WI38 (cell line): ENCODE data around the gene CFAP68.

Experiments used
- H3K4me3 ChIP-seq: 2 replicates; pipeline ENCODE4 v1.5.1; 2011; ENCODE audit warnings: low read depth, mild to moderate bottlenecking, control low read depth, low read length
- TF ChIP-seq, protein P1 (sequence below): IDR thresholded peaks from 2 replicates; pipeline ENCODE4 v1.5.1; 2012; ENCODE audit warnings: low read depth, mild to moderate bottlenecking, control low read depth, low read length

The CFAP68 gene

DNA sequence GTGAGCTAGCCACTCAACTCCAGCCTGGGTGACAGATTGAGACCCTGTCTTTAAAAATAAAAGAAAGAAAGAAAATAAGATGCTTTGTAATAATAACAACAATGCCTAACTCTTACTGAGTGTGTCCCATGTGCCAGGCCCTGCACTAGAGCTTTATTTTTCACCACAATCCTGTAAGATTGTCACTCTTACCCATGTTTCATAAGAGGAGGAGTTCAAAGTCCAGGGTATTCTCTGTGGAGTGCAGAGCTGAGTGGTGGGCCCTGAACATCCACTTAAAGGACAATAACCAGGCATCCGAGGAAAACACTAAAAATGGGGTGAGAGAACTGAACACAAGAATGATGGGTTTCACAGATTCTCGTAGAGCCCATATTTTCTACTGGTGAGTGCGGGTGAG is 38.4 kb downstream of the CFAP68 start:
- TF ChIP-seq, protein P1, sequence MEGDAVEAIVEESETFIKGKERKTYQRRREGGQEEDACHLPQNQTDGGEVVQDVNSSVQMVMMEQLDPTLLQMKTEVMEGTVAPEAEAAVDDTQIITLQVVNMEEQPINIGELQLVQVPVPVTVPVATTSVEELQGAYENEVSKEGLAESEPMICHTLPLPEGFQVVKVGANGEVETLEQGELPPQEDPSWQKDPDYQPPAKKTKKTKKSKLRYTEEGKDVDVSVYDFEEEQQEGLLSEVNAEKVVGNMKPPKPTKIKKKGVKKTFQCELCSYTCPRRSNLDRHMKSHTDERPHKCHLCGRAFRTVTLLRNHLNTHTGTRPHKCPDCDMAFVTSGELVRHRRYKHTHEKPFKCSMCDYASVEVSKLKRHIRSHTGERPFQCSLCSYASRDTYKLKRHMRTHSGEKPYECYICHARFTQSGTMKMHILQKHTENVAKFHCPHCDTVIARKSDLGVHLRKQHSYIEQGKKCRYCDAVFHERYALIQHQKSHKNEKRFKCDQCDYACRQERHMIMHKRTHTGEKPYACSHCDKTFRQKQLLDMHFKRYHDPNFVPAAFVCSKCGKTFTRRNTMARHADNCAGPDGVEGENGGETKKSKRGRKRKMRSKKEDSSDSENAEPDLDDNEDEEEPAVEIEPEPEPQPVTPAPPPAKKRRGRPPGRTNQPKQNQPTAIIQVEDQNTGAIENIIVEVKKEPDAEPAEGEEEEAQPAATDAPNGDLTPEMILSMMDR = no peak
- no peak overlapping the region for H3K4me3 ChIP-seq

DNA sequence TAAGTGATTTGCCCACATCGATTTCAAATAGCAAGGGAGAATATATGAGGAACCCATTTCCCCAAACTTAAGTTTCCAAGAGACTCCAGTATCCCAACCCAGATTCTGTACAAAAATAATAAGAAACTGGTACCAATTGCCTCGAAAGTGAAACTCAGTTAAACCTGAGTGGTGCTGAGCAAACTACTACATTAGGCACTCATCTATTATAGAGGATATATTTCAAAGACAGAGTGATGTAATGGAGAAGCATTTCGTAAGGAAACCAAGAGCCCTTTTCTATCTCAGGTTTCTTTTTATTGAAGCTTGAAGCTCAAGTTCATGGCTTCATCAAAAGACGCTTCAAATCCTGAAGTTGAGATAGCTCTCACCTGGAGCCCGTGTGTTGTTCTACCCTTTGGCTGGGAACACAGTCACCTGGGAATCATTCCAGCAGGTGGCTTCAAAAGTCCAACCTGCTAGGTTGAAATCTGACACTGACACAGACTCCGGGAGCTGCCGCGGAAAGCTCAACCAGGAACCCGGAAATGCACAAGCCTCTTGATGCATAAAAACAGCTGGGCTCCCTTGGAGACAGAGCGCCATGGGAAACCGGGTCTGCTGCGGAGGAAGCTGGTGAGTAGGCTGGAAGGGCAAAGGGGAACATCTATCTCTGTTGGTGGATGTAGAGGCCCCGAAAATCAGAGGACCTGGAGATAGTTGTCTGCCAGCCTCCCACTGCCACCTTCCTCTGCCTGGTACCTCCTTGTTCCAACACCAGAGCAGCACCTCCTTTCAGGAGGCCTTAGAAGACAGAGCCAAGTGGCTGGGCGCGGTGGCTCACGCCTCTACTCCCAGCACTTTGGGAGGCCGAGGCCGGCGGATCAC is 39.3 kb downstream of the CFAP68 start, which contains the start of gene C11orf52:
C11orf52 (plus strand) TSS at position 524 of the 867 bp plus-strand sequence; CDS start at position 584, 60 bp downstream.
- TF ChIP-seq, protein P1 = no peak

DNA sequence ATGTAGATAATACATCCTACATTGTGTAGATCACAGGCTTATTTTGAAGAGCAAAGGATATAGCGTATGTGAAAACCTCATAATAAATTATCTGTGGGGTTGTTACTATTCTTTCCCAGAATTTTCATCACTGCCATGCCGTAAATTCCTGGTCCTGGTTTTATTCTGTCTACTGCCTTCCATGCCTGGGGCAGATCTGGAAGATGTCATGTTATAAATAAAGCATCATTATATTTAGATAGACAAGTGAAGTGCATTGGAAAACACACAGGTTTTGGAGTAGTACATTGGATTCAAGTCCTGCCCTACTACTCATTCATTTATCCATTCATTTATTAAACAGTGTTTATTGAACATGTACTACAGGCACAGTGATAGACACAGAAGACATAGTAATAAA is 41.6 kb downstream of the CFAP68 start:
- no peak overlapping the region for H3K4me3 ChIP-seq
- TF ChIP-seq, protein P1 = no peak

More for the DNA sequence above, 39.3 kb downstream of the CFAP68 start, which contains the start of gene C11orf52:
- H3K4me3 ChIP-seq = no peak within 1 kb of the TSS

DNA sequence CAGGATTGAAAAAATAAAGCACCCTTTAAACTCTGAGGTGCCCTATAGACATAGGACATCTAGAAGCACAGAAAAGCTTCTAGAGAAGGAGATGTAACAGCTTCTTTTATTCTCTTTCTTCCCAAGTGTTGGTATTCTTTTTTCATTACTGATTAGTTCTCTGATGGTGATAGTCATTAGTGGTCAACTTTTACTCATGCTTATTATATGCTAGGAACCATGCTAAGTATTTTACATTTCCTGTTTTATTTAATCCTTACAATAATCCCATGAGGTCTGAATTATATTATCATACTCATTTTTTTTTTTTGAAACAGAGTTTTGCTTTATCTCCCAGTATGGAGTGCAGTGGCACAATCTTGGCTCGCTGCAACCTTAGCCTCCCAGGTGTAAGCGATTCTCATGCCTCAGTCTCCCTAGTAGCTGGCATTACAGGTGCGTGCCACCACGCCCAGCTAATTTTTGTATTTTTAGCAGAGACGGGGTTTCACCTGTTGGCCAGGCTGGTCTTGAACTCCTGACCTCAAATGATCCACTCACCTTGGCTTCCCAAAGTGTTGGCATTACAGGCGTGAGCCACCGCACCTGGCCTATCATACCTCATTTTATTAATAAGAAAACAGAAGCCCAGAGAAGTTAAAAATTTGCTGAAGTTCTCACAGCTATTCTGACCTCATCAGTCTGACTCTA is 42.3 kb downstream of the CFAP68 start:
- TF ChIP-seq, protein P1 = no peak
- H3K4me3 ChIP-seq = no peak overlapping the region

DNA sequence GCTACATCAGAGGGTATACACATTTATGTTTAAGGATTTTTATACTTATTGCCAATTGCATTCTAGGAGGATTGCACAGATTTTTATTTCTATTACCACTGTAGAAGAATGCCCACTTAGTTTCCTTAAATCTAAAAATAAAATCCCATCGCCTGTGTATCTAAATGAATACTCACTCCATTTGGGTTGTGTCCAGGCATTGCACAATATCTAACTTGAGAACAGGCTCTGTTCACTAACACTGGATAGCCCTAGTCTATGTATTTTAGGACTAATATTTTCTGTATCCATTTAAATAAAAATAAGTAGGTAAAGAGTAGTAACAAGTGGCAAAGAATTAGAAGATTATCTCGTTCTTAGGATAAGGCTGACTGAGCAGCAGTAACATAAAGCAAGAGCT is 43.5 kb downstream of the CFAP68 start:
- TF ChIP-seq, protein P1 = no peak
- no peak overlapping the region for H3K4me3 ChIP-seq

DNA sequence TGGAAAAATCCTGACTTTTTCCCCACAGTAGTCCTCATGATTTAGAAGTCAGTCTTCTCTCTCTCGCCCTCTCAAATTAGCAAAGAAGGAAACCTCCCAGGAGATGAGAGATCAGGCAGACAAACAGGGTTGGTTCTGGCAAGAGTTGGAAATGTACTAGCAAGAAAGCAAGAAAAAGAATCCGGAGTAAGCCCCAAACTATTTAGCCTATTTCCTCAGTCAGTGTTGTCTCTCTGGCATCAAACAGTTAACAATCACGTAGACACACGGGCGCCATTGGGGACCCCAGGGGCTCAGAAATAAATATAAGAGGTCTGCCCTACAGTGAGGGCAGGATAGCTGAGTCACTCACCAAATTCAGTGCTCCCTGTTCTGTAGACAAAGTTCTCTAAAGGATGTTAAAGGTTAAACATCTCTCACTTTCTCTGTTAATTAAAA is 44.0 kb downstream of the CFAP68 start:
- TF ChIP-seq, protein P1 = no peak
- peak overlapping the region; percentile 2; the same call in 1 of the 2 replicates for H3K4me3 ChIP-seq

DNA sequence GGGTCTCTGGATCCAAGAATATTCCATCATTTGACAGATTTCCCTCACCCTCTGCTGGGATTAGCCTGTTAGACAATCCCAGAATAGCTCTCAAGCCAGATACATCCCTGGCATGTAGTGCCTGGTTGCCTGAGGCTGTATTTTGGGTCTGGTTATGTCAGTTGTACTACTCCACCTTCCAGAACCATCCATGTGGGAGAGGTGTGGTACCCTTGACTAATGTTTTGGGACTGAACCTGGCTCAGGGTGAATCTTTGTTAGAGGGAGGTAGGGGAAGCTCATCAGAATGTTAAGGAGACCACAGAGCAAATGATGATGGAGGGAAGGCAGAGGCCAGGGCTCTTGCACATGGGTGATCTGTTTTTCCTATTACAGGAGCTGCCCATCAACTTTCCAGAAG is 44.6 kb downstream of the CFAP68 start:
- H3K4me3 ChIP-seq = no peak overlapping the region
- TF ChIP-seq, protein P1 = no peak
